Transverse colon (tissue), 4 donors: Measurements from ENCODE around the gene SYNE3. TPM values are rescaled to one million over a fixed set of nuclear protein-coding genes. Genes with fewer than 3 reads are reported as not detected.

Experiments used
- DNase-seq: peaks from one replicate; pipeline ENCODE4 v3.0.0-alpha.2; 2019
- H3K27ac ChIP-seq, 4 donors: fragments of 200-600 bp; sonication (generic); 2 replicates each; pipeline ENCODE4 v1.5.1; 2016 to 2018; ENCODE audit warnings: inconsistent platforms in 4 of 4
- H3K27me3 ChIP-seq: fragments of 200-600 bp; sonication (generic); 2 replicates; pipeline ENCODE4 v1.5.1; 2017; ENCODE audit warnings: inconsistent platforms
- H3K36me3 ChIP-seq, 4 donors: fragments of 200-600 bp; sonication (generic); 2 replicates each; pipeline ENCODE4 v1.5.1; 2017 to 2019; ENCODE audit warnings: inconsistent platforms in 4 of 4
- H3K4me1 ChIP-seq, 4 donors: fragments of 200-600 bp; sonication (generic); 2 replicates each; pipeline ENCODE4 v1.5.1; 2017 to 2020; ENCODE audit warnings: inconsistent platforms in 4 of 4
- H3K4me3 ChIP-seq, 4 donors: fragments of 200-600 bp; sonication (generic); 1 replicate in 1 of 4; 2 replicates in 3 of 4; pipeline versions ENCODE4 v1.5.1 to v1.6.1; 2017 to 2019; ENCODE audit warnings: inconsistent platforms in 4 of 4
- H3K9me3 ChIP-seq, 2 donors: fragments of 200-600 bp; sonication (generic); 2 replicates each; pipeline ENCODE4 v1.5.1; 2017 to 2019; ENCODE audit warnings: inconsistent platforms in 2 of 2
- EP300 ChIP-seq: sonication (generic); formaldehyde crosslinking; IDR thresholded peaks from one replicate; pipeline ENCODE4 v1.6.1; 2017; ENCODE audit warnings: antibody characterized with exemption, low read depth
- POLR2A ChIP-seq: fragments of 450-650 bp; IDR thresholded peaks from one replicate; pipeline ENCODE4 v1.6.1; 2016; ENCODE audit warnings: antibody characterized with exemption, mild to moderate bottlenecking, moderate library complexity
- POLR2AphosphoS5 ChIP-seq, 3 donors: sonication (generic); formaldehyde crosslinking; IDR thresholded peaks; one replicate each; pipeline ENCODE4 v1.6.1; 2016; ENCODE audit warnings: antibody characterized with exemption in 3 of 3
- WGBS, 2 donors: methylation state at CpG; one replicate each; pipeline ENCODE4 v1.1.5; 2018; ENCODE audit warnings: low coverage in 1 of 2; 5-methylcytosine and 5-hydroxymethylcytosine counted together
- in situ Hi-C, 4 donors: fragments of 200-750 bp; cut with MboI; loops; one replicate each; pipeline versions ENCODE4 v1.15.0 to v1.15.1; 2017; ENCODE audit warnings: low sequenced_read_pairs in 3 of 4, low pct_ligation_motif_present in 1 of 4, low pct_unique_long_range_greater_than_20kb in 1 of 4
- intact Hi-C: fragments of 100-400 bp; cut with DNase I; formaldehyde crosslinking; loops from one replicate; pipeline ENCODE4 v1.15.1; 2023; ENCODE audit warnings: low total_unique reads
- total RNA-seq, 4 donors: library from RNA; depleted of rRNA; stranded (reverse); fragments of >200 nt; gene quantifications; one replicate each; pipeline ENCODE4 v1.1.0, GENCODE V29; 2016
- TF ChIP-seq, protein P1 (sequence below), 5 experiments: fragments of 200-600 bp in 3 of 5; fragments of 450-650 bp in 2 of 5; sonication (generic) in 3 of 5; IDR thresholded peaks; 1 replicate in 2 of 5; 2 replicates in 3 of 5; pipeline ENCODE4 v1.5.1; 2016 to 2017; ENCODE audit warnings: antibody characterized with exemption in 5 of 5, inconsistent platforms in 3 of 5, mild to moderate bottlenecking in 2 of 5, moderate library complexity in 1 of 5

The SYNE3 gene
- total RNA-seq, 4 donors from 2014 or later: 9.8 to 46.8 (median 13.9) TPM

DNA sequence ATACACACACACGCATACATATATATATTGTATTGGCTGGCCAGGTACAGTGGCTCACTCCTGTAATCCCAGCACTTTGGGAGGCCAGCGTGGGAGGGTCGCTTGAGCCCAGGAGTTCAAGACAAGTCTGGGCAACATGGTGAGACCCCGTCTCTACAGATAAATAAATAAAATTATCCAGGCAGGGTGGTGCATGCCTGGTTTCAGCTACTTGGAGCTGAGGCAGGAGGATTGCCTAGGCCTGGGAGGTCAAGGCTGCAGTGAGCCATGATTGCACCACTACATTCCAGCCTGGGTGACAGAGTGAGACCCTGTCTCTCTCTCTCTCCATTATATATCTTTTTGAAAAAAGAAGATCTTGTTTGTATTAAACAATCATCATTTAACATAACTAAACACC is 4.6 kb upstream of the SYNE3 start:
- WGBS, 2 donors: 64 to 89% methylated on average over 2 to 4 of the region's 4 CpGs
- intact Hi-C loops (no loop called here), in situ Hi-C loops (loop anchor here in 1 of 4 donors (10.0 kb wide), 1 partner anchor 76 kb away; no protein-coding TSS in a partner anchor)
- no peaks in the 10 kb centered on the region for H3K9me3 ChIP-seq
- H3K4me1 ChIP-seq: peaks cover 19 to 63% (median 38%) of the 10 kb centered on the region in 4 donors
- no peaks in the 10 kb centered on the region for H3K27me3 ChIP-seq
- TF ChIP-seq, protein P1, sequence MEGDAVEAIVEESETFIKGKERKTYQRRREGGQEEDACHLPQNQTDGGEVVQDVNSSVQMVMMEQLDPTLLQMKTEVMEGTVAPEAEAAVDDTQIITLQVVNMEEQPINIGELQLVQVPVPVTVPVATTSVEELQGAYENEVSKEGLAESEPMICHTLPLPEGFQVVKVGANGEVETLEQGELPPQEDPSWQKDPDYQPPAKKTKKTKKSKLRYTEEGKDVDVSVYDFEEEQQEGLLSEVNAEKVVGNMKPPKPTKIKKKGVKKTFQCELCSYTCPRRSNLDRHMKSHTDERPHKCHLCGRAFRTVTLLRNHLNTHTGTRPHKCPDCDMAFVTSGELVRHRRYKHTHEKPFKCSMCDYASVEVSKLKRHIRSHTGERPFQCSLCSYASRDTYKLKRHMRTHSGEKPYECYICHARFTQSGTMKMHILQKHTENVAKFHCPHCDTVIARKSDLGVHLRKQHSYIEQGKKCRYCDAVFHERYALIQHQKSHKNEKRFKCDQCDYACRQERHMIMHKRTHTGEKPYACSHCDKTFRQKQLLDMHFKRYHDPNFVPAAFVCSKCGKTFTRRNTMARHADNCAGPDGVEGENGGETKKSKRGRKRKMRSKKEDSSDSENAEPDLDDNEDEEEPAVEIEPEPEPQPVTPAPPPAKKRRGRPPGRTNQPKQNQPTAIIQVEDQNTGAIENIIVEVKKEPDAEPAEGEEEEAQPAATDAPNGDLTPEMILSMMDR (IDR thresholded peaks at IDR 0.05): no peak
- TF ChIP-seq POLR2AphosphoS5 (IDR thresholded peaks at IDR 0.05) (no peak), EP300 (no peak), POLR2A (no peak)
- H3K27ac ChIP-seq: no peak overlapping the region
- DNase-seq: no peak
- no peaks in the 10 kb centered on the region for H3K36me3 ChIP-seq
- no peak overlapping the region for H3K4me3 ChIP-seq

DNA sequence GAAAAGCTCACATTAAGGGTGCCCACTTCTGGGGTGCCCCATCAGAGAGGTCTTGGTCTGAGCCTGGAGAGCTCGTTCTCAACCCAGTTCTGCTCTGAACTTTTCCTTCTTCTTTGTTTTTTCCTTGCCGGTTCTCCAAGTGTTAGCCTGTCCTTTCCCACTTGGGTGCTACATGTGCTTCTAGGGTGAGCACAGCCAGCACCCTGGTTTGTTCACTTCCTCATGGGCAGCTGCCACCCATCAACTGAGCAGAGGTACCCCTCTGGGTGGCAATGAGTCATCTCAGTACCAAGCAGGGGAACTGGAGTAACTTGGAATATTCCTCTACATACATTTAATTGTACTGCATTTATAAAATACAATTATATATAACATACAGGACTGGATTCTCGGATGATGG is 3.9 kb upstream of the SYNE3 start:
- H3K27ac ChIP-seq: peak overlapping the region; percentile 81 to 90 (median 86)
- H3K27me3 ChIP-seq: no peaks in the 10 kb centered on the region
- intact Hi-C loops: no loop called here
- in situ Hi-C loops: loop anchor here in 1 of 4 donors (10.0 kb wide), 1 partner anchor 76 kb away; no protein-coding TSS in a partner anchor
- no peak overlapping the region for H3K4me3 ChIP-seq
- TF ChIP-seq POLR2AphosphoS5 (IDR thresholded peaks at IDR 0.05) (no peak), EP300 (no peak), POLR2A (no peak)
- TF ChIP-seq, protein P1 (IDR thresholded peaks at IDR 0.05): no peak
- H3K4me1 ChIP-seq: peaks cover 23 to 69% (median 44%) of the 10 kb centered on the region in 4 donors
- 69 to 83% methylated on average over 3 of the region's 3 CpGs for WGBS, 2 donors
- DNase-seq: no peak
- H3K9me3 ChIP-seq: no peaks in the 10 kb centered on the region
- no peaks in the 10 kb centered on the region for H3K36me3 ChIP-seq

DNA sequence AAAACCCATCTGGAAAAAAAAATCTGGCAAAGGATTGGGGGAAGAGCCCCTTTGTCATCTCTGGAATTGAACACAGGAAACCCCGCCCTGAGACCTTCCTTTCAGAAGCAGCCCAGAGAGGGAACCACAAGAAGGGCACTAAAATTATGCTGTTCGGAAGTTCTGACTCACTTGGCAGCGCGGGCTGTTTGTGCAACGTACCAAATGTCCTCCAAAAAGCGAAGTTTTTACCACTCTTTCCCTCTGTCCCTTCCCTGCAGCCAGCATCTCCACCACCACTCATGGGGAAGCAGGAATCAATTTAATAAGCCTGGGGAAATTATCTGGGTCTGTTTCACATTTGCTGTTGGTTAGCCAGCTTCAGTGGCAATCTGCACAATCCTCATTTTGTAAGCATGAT is 3.2 kb upstream of the SYNE3 start:
- intact Hi-C loops (loop anchor here (5.0 kb wide), 1 partner anchor 67 kb away; no protein-coding TSS in a partner anchor), in situ Hi-C loops (loop anchor here in 1 of 4 donors (10.0 kb wide), 1 partner anchor 75 kb away; no protein-coding TSS in a partner anchor)
- 39 to 54% methylated on average over 5 to 6 of the region's 6 CpGs for WGBS, 2 donors
- Histone ChIP-seq H3K27me3 (no peaks in the 10 kb centered on the region), H3K27ac (peak overlapping the region; percentile 81 to 90 (median 86)), H3K4me1 (peaks cover 28 to 74% (median 51%) of the 10 kb centered on the region in 4 donors), H3K4me3 (no peak overlapping the region), H3K36me3 (no peaks in the 10 kb centered on the region), H3K9me3 (no peaks in the 10 kb centered on the region)
- peak; percentile 33 to 70 (median 47) for TF ChIP-seq POLR2AphosphoS5 (IDR thresholded peaks at IDR 0.05)
- TF ChIP-seq, protein P1 (IDR thresholded peaks at IDR 0.05): no peak
- DNase-seq: peak; percentile 71

DNA sequence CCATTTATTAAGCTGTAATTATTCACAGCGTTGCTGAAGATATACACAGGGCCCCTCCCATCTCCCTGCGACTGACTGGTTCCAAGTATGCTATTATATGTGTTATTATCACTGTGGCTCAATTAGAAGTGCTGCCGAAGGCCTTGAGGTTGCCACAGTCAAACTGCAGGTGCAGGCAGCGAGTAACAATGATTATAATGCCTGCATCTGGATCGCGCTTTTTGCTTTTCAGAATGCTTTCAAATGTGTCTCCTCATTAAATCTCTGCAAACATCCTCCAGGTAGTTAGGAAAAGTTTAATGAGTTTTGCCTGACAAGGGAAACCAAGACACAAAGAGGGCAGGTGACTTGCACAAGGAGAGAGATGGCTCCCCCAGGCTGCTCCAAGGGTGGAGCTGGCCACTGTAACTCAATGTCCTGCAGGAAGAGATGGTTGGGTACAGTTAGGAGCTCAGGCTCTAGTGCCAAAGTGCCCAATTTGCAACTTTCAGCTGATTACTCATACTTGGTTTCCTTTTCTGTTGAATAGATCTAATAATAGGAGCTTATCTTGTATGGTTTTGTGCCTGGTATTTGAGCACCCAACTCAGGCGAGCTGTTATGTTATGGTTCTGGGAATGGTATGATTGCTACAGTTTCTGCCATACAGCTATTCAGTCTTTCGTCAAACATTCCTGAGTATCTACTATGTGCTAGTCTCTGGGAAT is 1.7 kb upstream of the SYNE3 start:
- Histone ChIP-seq H3K36me3 (no peaks in the 10 kb centered on the region), H3K27ac (peak overlapping the region; percentile 81 to 90 (median 86)), H3K27me3 (no peaks in the 10 kb centered on the region), H3K4me1 (peaks cover 24 to 68% (median 44%) of the 10 kb centered on the region in 4 donors), H3K4me3 (no peak overlapping the region), H3K9me3 (no peaks in the 10 kb centered on the region)
- in situ Hi-C loops (no loop called here), intact Hi-C loops (loop anchor here (5.0 kb wide), 1 partner anchor 66 kb away; no protein-coding TSS in a partner anchor)
- TF ChIP-seq, protein P1 (IDR thresholded peaks at IDR 0.05): no peak
- WGBS, 2 donors: 54 to 58% methylated on average over 8 of the region's 8 CpGs
- DNase-seq: no peak
